ENCODE measurements around the gene SERPINE1. TPM values are rescaled to one million over a fixed set of nuclear protein-coding genes. Genes with fewer than 3 reads are reported as not detected.

The SERPINE1 gene
- total RNA-seq, 3 donors from 2014 or later = 0.55 to 2.9 (median 1.6) TPM

DNA sequence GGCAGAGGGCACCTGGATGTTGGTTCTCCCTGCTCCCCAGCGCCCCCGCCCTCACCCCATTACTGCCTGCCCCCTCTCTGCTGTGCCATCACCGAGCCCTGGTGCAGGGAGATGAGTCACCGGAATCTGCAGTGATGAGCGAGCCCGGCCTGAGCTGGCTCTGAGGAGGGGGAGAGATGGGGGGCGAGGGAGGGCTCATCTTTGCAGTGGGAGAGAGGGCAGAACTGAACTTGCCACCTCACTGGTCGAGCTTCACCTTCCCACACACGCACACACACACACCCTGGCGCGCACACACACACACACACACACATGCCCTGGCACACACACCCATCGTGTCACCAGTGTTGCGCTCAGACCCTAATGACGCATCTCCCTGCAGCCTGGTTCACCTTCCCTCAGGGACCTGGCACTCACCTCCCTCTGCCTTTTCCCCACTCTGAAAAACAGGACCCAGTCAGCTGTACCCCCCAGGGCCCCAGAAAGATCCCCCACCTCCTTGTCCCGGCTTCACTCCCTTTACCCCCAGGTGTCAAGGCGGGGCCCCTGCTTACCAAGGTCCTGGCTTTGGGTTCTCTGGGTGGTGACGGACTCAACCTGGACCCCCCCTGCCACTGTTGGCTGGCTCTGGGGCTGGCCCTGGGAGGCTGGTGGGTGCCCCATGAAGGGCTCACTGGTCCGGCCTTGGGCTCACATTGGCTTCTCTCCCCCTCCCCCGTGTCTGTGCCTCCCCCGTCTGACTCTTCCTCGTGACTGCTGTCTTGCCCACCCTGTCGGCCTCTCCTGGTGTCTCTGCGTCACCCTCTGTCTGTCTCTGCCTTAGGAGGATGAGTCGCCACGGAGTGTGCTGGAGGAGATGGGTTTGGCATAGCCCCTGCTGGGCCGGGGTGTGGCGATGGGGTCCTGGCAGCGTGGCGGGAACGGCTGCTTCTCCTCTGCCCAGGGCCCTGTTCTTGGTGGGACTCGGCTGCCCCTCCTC lies 33.1 kb downstream of the SERPINE1 start:
- intact Hi-C loops (cut with DNase I, micrococcal nuclease) = loop anchor here in 1 of 2 donors (10.0 kb wide), 1 partner anchor 125 kb away; no protein-coding TSS in a partner anchor
- TF ChIP-seq, protein P1, sequence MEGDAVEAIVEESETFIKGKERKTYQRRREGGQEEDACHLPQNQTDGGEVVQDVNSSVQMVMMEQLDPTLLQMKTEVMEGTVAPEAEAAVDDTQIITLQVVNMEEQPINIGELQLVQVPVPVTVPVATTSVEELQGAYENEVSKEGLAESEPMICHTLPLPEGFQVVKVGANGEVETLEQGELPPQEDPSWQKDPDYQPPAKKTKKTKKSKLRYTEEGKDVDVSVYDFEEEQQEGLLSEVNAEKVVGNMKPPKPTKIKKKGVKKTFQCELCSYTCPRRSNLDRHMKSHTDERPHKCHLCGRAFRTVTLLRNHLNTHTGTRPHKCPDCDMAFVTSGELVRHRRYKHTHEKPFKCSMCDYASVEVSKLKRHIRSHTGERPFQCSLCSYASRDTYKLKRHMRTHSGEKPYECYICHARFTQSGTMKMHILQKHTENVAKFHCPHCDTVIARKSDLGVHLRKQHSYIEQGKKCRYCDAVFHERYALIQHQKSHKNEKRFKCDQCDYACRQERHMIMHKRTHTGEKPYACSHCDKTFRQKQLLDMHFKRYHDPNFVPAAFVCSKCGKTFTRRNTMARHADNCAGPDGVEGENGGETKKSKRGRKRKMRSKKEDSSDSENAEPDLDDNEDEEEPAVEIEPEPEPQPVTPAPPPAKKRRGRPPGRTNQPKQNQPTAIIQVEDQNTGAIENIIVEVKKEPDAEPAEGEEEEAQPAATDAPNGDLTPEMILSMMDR (IDR thresholded peaks at IDR 0.05) = no peak

DNA sequence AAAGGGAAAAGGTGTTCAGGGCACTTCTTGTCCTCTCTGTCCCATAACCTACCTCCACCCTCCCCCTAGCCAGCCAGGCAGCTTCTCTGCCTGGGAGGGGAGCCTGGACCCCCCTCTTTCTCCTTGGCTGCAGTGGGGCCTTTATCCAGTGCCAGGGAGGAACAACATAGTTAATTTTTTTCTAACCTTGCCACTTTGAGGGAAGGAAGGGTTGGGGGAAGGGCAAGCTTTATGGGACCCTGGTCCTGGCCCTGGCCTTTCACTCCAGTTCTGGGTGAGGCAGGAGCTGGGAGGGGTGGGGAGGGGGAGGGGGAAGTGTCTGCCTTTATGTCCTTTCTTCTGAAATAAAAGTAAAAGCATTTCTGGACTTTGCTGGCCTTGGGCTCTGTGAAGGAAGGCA lies 34.0 kb downstream of the SERPINE1 start:
- intact Hi-C loops (cut with DNase I, micrococcal nuclease) = no loop called here
- Histone ChIP-seq H3K9me3 (no peaks in the 10 kb centered on the region), H3K36me3 (ENCODE audit: low read depth) (no peaks in the 10 kb centered on the region), H3K4me3 (no peak overlapping the region), H3K4me1 (ENCODE audit: low read depth) (peaks cover 36% of the 10 kb centered on the region)
- TF ChIP-seq, protein P1 (IDR thresholded peaks at IDR 0.05) = no peak
- ATAC-seq = peak; percentile 15
- DNase-seq = no peak

More for the DNA sequence above, 33.1 kb downstream of the SERPINE1 start:
- no peaks in the 10 kb centered on the region for H3K9me3 ChIP-seq
- ATAC-seq (no peak), DNase-seq (no peak)
- H3K36me3 ChIP-seq (ENCODE audit: low read depth) = no peaks in the 10 kb centered on the region
- peaks cover 32% of the 10 kb centered on the region for H3K4me1 ChIP-seq (ENCODE audit: low read depth)
- no peak overlapping the region for H3K4me3 ChIP-seq

DNA sequence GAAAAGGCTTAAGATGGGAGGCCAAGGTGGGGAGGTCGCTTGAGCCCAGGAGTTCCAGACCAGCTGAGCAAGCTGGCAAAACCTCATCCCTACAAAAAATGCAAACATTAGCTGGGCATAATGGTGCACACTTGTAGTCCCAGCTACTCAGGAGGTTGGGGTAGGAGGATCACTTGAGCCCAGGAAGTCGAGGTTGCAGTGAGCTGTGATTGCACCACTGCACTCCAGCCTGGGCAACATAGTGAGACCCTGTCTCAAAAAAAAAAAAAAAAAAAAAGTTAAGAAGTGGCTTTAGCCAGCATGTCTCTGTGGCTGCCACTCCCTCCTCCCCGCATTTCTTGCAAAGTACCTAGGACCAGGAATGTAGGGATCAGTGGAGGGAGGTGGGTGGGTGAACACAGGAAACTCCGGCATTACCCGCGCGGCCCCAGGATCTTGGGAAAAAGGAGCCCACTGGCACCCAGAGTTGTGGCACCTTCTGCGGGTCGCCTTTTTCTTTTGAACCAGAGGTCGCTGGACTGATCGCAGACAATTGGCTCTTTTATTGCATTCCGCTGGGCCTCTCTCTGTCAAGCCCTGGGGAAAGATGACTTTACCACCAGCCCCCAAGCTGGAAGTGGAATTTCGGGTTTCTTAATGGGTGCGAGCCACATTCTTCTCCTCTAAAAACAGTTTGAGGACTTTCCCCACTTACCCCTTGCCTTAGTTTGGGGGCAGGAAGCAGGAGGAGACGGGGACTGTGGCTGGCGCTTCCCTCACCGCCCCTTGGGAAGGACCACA lies 35.0 kb downstream of the SERPINE1 start:
- no peaks in the 10 kb centered on the region for H3K9me3 ChIP-seq
- no peak for ATAC-seq
- no peak for DNase-seq
- H3K4me3 ChIP-seq = no peak overlapping the region
- TF ChIP-seq, protein P1 (IDR thresholded peaks at IDR 0.05) = no peak
- no peaks in the 10 kb centered on the region for H3K36me3 ChIP-seq (ENCODE audit: low read depth)
- H3K4me1 ChIP-seq (ENCODE audit: low read depth) = peaks cover 38% of the 10 kb centered on the region
- intact Hi-C loops (cut with DNase I, micrococcal nuclease) = no loop called here

DNA sequence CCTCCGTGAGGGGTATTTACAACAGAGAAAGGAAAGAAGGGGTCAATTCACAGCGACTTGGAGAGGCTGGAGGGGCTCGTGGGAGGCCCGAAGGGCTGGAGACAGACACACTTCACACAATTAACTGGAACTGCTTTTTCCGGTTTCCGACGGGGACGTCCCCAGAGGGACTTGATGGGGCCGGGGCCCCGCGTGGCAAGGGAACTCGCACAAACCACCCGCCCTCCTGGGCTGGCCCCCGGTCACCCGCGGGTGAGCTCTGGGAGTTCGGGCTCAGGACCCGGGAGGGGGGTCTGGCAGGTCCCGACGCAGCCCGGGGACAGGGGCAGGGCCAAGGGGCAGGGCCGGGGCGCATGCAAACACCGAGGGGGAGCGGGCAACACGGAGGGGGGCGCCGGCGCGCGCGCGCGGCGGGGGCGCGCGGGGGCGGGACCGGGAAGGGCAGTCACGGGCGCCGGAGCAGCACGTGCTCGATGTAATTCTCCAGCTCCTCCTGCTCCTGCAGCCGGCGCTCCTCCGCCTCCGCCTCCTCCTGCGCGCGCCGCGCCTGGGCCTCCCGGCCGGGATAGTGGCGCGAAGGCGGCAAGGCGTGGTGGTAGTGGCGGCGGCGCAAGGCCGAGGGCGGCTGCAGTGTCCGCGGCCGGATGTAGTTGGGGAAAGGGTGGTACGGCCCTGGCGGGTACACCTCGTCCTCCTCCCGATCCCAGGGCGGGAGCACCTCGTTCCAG lies 35.8 kb downstream of the SERPINE1 start:
- Histone ChIP-seq H3K4me1 (ENCODE audit: low read depth) (peaks cover 32% of the 10 kb centered on the region), H3K4me3 (no peak overlapping the region), H3K36me3 (ENCODE audit: low read depth) (no peaks in the 10 kb centered on the region), H3K9me3 (no peaks in the 10 kb centered on the region)
- intact Hi-C loops (cut with DNase I, micrococcal nuclease) = no loop called here
- ATAC-seq (peak; percentile 65), DNase-seq (peak; percentile 45 to 74 (median 74))
- TF ChIP-seq, protein P1 (IDR thresholded peaks at IDR 0.05) = no peak

Measured in mucosa of descending colon (tissue), 3 donors.